ENCODE measurements around the gene RAPGEF5. TPM values are rescaled to one million over a fixed set of nuclear protein-coding genes. Genes with fewer than 3 reads are reported as not detected.

The RAPGEF5 gene
- total and polyA plus RNA-seq, 10 of the 15 experiments (the other 5 are each of a cell fraction or from before 2014, with no cell fraction given), result 0.38 to 4.0 (median 1.6) TPM; not detected in 1

GRCh38 chr7:22090512-22090911 is 266.4 kb downstream of the RAPGEF5 start (continued):
- TF ChIP-seq ZNF384 (IDR thresholded peaks at IDR 0.05; ENCODE audit: borderline replicate concordance, low read depth, low read length), result no peak
- TF ChIP-seq NR2C1 (IDR thresholded peaks at IDR 0.05), result no peak
- TF ChIP-seq CTCF (IDR thresholded peaks at IDR 0.05 in 2 of 3, conservative IDR thresholded peaks at IDR 0.05 in 1 of 3; ENCODE audit: control insufficient read depth in 2 of 3, extremely low read depth in 1 of 3, insufficient read depth in 1 of 3, low read depth in 3 of 3, low read length in 3 of 3), result no peak
- TF ChIP-seq BHLHE40 (IDR thresholded peaks at IDR 0.05; ENCODE audit: borderline replicate concordance in 1 of 2, low read depth in 2 of 2, low read length in 1 of 2), result no peak
- TF ChIP-seq HCFC1 (IDR thresholded peaks at IDR 0.05; ENCODE audit: low read length), result no peak
- no peak for TF ChIP-seq PAX8 (IDR thresholded peaks at IDR 0.05)
- no peak for TF ChIP-seq CHD1 (IDR thresholded peaks at IDR 0.05; ENCODE audit: low read depth, low read length)
- TF ChIP-seq MYC (IDR thresholded peaks at IDR 0.05; ENCODE audit: insufficient read depth, insufficient read length, insufficient replicate concordance, low read length, severe bottlenecking), result no peak
- TF ChIP-seq SMARCA5 (IDR thresholded peaks at IDR 0.05), result no peak
- no peak for TF ChIP-seq CBX3 (IDR thresholded peaks at IDR 0.05; ENCODE audit: borderline replicate concordance, low read depth)
- TF ChIP-seq ZBTB33 (IDR thresholded peaks at IDR 0.05), result no peak
- TF ChIP-seq MTA3 (IDR thresholded peaks at IDR 0.05; ENCODE audit: borderline replicate concordance, low read length), result no peak

Measured in GM12878 (cell line).